Mesenchymal stem cell (in vitro differentiated cells and primary cell): Measurements from ENCODE around the gene B3GLCT.
"Not testable (repeated sequence)": the region's sequence is repeated elsewhere in the genome, so short reads cannot be mapped to it uniquely, and the experiment has no call there.

Source experiments
- DNase-seq: peaks from one replicate; pipeline ENCODE4 v3.0.0-alpha.2; 2013
- H2AFZ ChIP-seq: one replicate; pipeline ENCODE4 v1.6.1; 2013; ENCODE audit warnings: low read depth, mild to moderate bottlenecking, control low read depth, inconsistent platforms, low read length, moderate library complexity
- H2AK5ac ChIP-seq: 2 replicates; pipeline ENCODE4 v1.6.1; 2013; ENCODE audit warnings: low read length, moderate library complexity, mild to moderate bottlenecking, inconsistent platforms; ENCODE audit not compliant: severe bottlenecking
- H2BK120ac ChIP-seq: one replicate; pipeline ENCODE4 v1.6.1; 2013; ENCODE audit warnings: low read depth, mild to moderate bottlenecking, inconsistent platforms, low read length, moderate library complexity
- H2BK12ac ChIP-seq, 2 experiments: one replicate each; pipeline ENCODE4 v1.6.1; 2013; ENCODE audit warnings: inconsistent platforms in 2 of 2, low read length in 2 of 2, mild to moderate bottlenecking in 2 of 2, moderate library complexity in 2 of 2, control low read depth in 1 of 2
- H2BK15ac ChIP-seq: one replicate; pipeline ENCODE4 v1.6.1; 2013; ENCODE audit warnings: mild to moderate bottlenecking, low read depth, inconsistent platforms; ENCODE audit not compliant: poor library complexity, severe bottlenecking
- H2BK5ac ChIP-seq: 2 replicates; pipeline ENCODE4 v1.6.1; 2013; ENCODE audit warnings: low read depth, mild to moderate bottlenecking, low read length, control low read depth, inconsistent platforms; ENCODE audit not compliant: poor library complexity, severe bottlenecking
- H3K14ac ChIP-seq, 2 experiments: one replicate each; pipeline ENCODE4 v1.6.1; 2013; ENCODE audit warnings: inconsistent platforms in 2 of 2, low read length in 2 of 2, control low read depth in 1 of 2, mild to moderate bottlenecking in 1 of 2, moderate library complexity in 1 of 2
- H3K18ac ChIP-seq, 2 experiments: one replicate each; pipeline ENCODE4 v1.6.1; 2013; ENCODE audit warnings: inconsistent platforms in 2 of 2, low read length in 2 of 2, control low read depth in 1 of 2, low read depth in 1 of 2, mild to moderate bottlenecking in 1 of 2
- H3K23ac ChIP-seq, 2 experiments: one replicate each; pipeline ENCODE4 v1.6.1; 2013; ENCODE audit warnings: inconsistent platforms in 2 of 2, low read length in 2 of 2, mild to moderate bottlenecking in 2 of 2, moderate library complexity in 2 of 2, control low read depth in 1 of 2
- H3K27ac ChIP-seq: 2 replicates; pipeline ENCODE4 v1.5.1; 2013; ENCODE audit warnings: mild to moderate bottlenecking, moderate library complexity, low read length, control low read depth, inconsistent platforms; ENCODE audit not compliant: poor library complexity, severe bottlenecking
- H3K27me3 ChIP-seq, 2 experiments: 2 replicates each; pipeline versions ENCODE4 v1.6.1 to v1.7.0; 2013; ENCODE audit warnings: low read length in 2 of 2, mild to moderate bottlenecking in 2 of 2, moderate library complexity in 2 of 2, control low read depth in 1 of 2, inconsistent platforms in 1 of 2; ENCODE audit not compliant: control insufficient read depth in 1 of 2, insufficient read depth in 1 of 2
- H3K36me3 ChIP-seq, 2 experiments: 2 replicates each; pipeline versions ENCODE4 v1.6.1 to v1.7.0; 2013; ENCODE audit warnings: low read length in 2 of 2, control low read depth in 1 of 2, inconsistent platforms in 1 of 2, low read depth in 1 of 2, mild to moderate bottlenecking in 1 of 2; ENCODE audit not compliant: insufficient read depth in 2 of 2, control insufficient read depth in 1 of 2
- H3K4ac ChIP-seq, 2 experiments: one replicate each; pipeline ENCODE4 v1.6.1; 2013; ENCODE audit warnings: inconsistent platforms in 2 of 2, low read length in 2 of 2, mild to moderate bottlenecking in 2 of 2, moderate library complexity in 2 of 2, control low read depth in 1 of 2, low read depth in 1 of 2
- H3K4me1 ChIP-seq: 2 replicates; pipeline ENCODE4 v1.6.1; 2013; ENCODE audit warnings: low read depth, low read length, control low read depth; ENCODE audit not compliant: control insufficient read depth, insufficient read depth
- H3K4me2 ChIP-seq: 2 replicates; pipeline ENCODE4 v1.6.1; 2013; ENCODE audit warnings: low read length, mild to moderate bottlenecking, inconsistent platforms; ENCODE audit not compliant: poor library complexity, severe bottlenecking
- H3K4me3 ChIP-seq, 2 experiments: 2 replicates each; pipeline versions ENCODE4 v1.5.1 to v1.7.0; 2013; ENCODE audit warnings: low read length in 2 of 2, mild to moderate bottlenecking in 2 of 2, control low read depth in 1 of 2, low read depth in 1 of 2; ENCODE audit not compliant: insufficient read depth in 1 of 2
- H3K79me1 ChIP-seq: replicated peaks from 2 replicates; pipeline ENCODE4 v1.6.1; 2013; ENCODE audit warnings: mild to moderate bottlenecking, control low read depth, low read length, inconsistent platforms; ENCODE audit not compliant: poor library complexity, severe bottlenecking
- H3K9ac ChIP-seq: 2 replicates; pipeline ENCODE4 v1.7.0; 2013; ENCODE audit warnings: mild to moderate bottlenecking, low read length, moderate library complexity
- H3K9me3 ChIP-seq: 2 replicates; pipeline ENCODE4 v1.7.0; 2013; ENCODE audit warnings: mild to moderate bottlenecking, low read length; ENCODE audit not compliant: control insufficient read depth
- H4K8ac ChIP-seq: one replicate; pipeline ENCODE4 v1.6.1; 2013; ENCODE audit warnings: inconsistent platforms, mild to moderate bottlenecking, low read length, moderate library complexity
- H4K91ac ChIP-seq: one replicate; pipeline ENCODE4 v1.6.1; 2013; ENCODE audit warnings: mild to moderate bottlenecking, low read length, inconsistent platforms
- WGBS: methylation state at CpG from one replicate; pipeline ENCODE4 v1.1.7; 2013; ENCODE audit warnings: mixed read lengths; 5-methylcytosine and 5-hydroxymethylcytosine counted together

The B3GLCT gene

DNA sequence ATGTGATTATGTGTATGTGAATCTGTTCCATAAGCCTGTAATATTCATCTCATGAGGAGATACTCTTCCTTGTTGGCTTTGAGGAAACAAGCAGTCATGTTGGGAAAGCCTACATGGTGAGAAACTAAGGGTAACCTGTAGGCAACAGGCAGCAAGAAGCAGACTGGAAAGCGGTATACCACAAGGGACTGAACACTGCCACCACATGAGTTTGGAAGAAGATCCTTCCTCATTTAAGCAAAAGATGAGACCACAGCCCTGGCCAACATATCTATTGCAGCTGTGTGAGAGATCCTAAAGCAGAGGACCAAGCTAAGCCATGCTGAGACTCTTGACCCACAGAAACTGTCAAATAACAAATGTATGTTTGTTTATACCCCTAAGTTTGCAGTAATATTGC is 134.8 kb downstream of the B3GLCT start:
- Histone ChIP-seq H4K91ac (no peak overlapping the region), H3K4me1 (no peaks in the 10 kb centered on the region), H3K23ac (no peak overlapping the region), H3K36me3 (peaks cover 0 to 1% of the 10 kb centered on the region in 2 experiments), H3K18ac (no peak overlapping the region), H3K14ac (no peak overlapping the region), H4K8ac (no peak overlapping the region), H2BK120ac (no peak overlapping the region), H3K4me2 (no peak overlapping the region), H3K27ac (no peak overlapping the region), H3K4ac (no peak overlapping the region), H3K9ac (no peak overlapping the region), H2BK12ac (no peak overlapping the region), H2BK5ac (no peak overlapping the region), H3K79me1 (no peaks in the 10 kb centered on the region), H3K27me3 (no peaks in the 10 kb centered on the region), H2BK15ac (no peak overlapping the region), H2AK5ac (no peak overlapping the region), H3K9me3 (peaks cover 11% of the 10 kb centered on the region), H3K4me3 (no peak overlapping the region), H2AFZ (no peak overlapping the region)
- 94% methylated on average over 1 of the region's 1 CpG for WGBS
- DNase-seq, result no peak

DNA sequence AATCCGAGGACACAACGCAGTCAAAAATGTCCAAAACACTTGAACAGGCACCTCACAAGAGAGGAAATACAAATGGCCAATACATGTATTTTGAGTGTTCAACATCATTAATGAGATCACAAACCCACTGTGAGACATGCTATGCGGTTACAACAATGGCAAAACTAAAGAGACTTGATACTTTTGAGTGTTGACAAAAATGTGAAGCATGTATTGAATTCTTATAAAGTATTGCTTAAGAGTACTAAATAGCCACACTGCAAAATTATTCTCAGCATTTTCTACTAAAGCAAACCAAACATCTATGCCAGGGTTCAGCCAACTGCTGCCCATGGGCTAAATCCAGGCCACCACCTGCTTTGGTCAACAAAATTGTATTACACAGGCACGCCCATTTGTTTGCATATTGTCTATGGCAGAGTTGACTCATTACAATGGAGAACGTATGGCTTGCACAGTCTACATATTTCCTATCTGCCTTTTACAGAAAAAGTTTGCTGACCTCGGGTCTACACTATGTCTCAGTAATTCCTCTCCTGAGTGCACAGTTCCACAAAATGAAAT is 135.3 kb downstream of the B3GLCT start:
- WGBS, result 88% methylated on average over 5 of the region's 6 CpGs

DNA sequence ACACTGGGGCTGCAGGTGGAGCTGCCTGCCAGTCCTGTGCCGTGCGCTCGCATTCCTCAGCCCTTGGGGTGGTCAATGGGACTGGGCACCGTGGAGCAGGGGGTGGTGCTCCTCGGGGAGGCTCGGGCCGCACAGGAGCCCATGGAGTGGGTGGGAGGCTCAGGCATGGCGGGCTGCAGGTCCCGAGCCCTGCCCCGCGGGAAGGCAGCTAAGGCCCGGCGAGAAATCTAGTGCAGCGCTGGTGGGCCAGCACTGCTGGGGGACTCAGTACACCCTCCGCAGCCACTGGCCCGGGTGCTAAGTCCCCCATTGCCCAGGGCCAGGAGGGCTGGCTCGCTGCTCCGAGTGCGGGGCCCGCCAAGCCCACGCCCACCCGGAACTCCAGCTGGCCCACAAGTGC is 139.8 kb downstream of the B3GLCT start:
- not testable (repeated sequence) for H3K36me3 ChIP-seq, H2AK5ac ChIP-seq, H3K4me1 ChIP-seq, H3K4ac ChIP-seq, H3K4me2 ChIP-seq, H4K91ac ChIP-seq, H3K9ac ChIP-seq, H2BK120ac ChIP-seq, H3K23ac ChIP-seq, H4K8ac ChIP-seq, H2BK5ac ChIP-seq, H3K27me3 ChIP-seq, H3K79me1 ChIP-seq, H3K4me3 ChIP-seq, H2AFZ ChIP-seq, H3K18ac ChIP-seq, DNase-seq, H2BK12ac ChIP-seq, H3K14ac ChIP-seq, H3K27ac ChIP-seq, H2BK15ac ChIP-seq
- peaks cover 11% of the 10 kb centered on the region for H3K9me3 ChIP-seq
- 89% methylated on average over 10 of the region's 22 CpGs for WGBS

More for the DNA sequence above, 135.3 kb downstream of the B3GLCT start:
- H3K36me3 ChIP-seq, result no peaks in the 10 kb centered on the region
- no peak overlapping the region for H3K4me2 ChIP-seq
- no peaks in the 10 kb centered on the region for H3K4me1 ChIP-seq
- no peak overlapping the region for H3K27ac ChIP-seq
- no peak overlapping the region for H3K4ac ChIP-seq
- H3K79me1 ChIP-seq, result no peaks in the 10 kb centered on the region
- H2BK5ac ChIP-seq, result no peak overlapping the region
- H3K27me3 ChIP-seq, result no peaks in the 10 kb centered on the region
- H3K18ac ChIP-seq, result no peak overlapping the region
- H2BK120ac ChIP-seq, result no peak overlapping the region
- H2BK15ac ChIP-seq, result no peak overlapping the region
- H3K9ac ChIP-seq, result no peak overlapping the region
- peaks cover 11% of the 10 kb centered on the region for H3K9me3 ChIP-seq
- no peak overlapping the region for H3K23ac ChIP-seq
- no peak overlapping the region for H3K4me3 ChIP-seq
- no peak for DNase-seq
- H4K91ac ChIP-seq, result no peak overlapping the region
- no peak overlapping the region for H2AK5ac ChIP-seq
- H2AFZ ChIP-seq, result no peak overlapping the region
- no peak overlapping the region for H4K8ac ChIP-seq
- no peak overlapping the region for H3K14ac ChIP-seq
- no peak overlapping the region for H2BK12ac ChIP-seq

DNA sequence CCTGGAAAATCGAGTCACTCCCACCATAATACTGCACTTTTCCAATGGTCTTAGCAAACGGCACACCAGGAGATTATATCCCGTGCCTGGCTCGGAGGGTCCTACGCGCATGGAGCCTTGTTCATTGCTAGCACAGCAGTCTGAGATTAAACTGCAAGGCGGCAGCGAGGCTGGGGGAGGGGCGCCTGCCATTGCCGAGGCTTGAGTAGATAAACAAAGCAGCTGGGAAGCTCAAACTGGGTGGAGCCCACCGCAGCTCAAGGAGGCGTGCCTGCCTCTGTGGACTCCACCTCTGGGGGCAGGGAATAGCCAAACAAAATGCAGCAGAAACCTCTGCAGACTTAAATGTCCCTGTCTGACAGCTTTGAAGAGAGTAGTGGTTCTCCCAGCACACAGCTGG is 141.1 kb downstream of the B3GLCT start:
- H4K91ac ChIP-seq, H3K36me3 ChIP-seq, H3K27me3 ChIP-seq, H3K4me2 ChIP-seq, H3K4me1 ChIP-seq, H3K27ac ChIP-seq, H3K9ac ChIP-seq, H2BK12ac ChIP-seq, H3K79me1 ChIP-seq, H2BK15ac ChIP-seq, H2AFZ ChIP-seq, H2BK120ac ChIP-seq, H3K4me3 ChIP-seq, H3K18ac ChIP-seq, H3K14ac ChIP-seq, H2AK5ac ChIP-seq, DNase-seq, H2BK5ac ChIP-seq, H3K4ac ChIP-seq, H3K23ac ChIP-seq, H4K8ac ChIP-seq: not testable (repeated sequence)
- peaks cover 11% of the 10 kb centered on the region for H3K9me3 ChIP-seq
- WGBS, result 84% methylated on average over 12 of the region's 12 CpGs
